Gastroesophageal sphincter (tissue), 4 donors: ENCODE results near the gene REEP5. TPM values are rescaled to one million over a fixed set of nuclear protein-coding genes. Genes with fewer than 3 reads are reported as not detected.
"Not testable (repeated sequence)": the region's sequence is repeated elsewhere in the genome, so short reads cannot be mapped to it uniquely, and the experiment has no call there.

Experiments
- ATAC-seq: fragments of 150-250 bp; one replicate; pipeline ENCODE4 v1.9.1; 2016; ENCODE audit warnings: mild to moderate bottlenecking, moderate library complexity
- H3K27ac ChIP-seq, 4 donors: fragments of 200-600 bp; sonication (generic) in 3 of 4; 1 replicate in 3 of 4; 2 replicates in 1 of 4; pipeline ENCODE4 v1.5.1; 2016 to 2019
- H3K27me3 ChIP-seq: fragments of 200-600 bp; sonication (generic); one replicate; pipeline ENCODE4 v1.5.1; 2019
- H3K36me3 ChIP-seq, 2 donors: fragments of 200-600 bp; sonication (generic); one replicate each; pipeline ENCODE4 v1.5.1; 2019; ENCODE audit warnings: control low read depth in 1 of 2
- H3K4me1 ChIP-seq, 3 donors: fragments of 200-600 bp; sonication (generic); 1 replicate in 2 of 3; 2 replicates in 1 of 3; pipeline ENCODE4 v1.5.1; 2016 to 2019; ENCODE audit warnings: control low read depth in 2 of 3
- H3K4me3 ChIP-seq, 2 donors: fragments of 200-600 bp; sonication (generic); one replicate each; pipeline ENCODE4 v1.5.1; 2019; ENCODE audit warnings: mild to moderate bottlenecking in 1 of 2, moderate library complexity in 1 of 2
- H3K9me3 ChIP-seq, 3 donors: fragments of 200-600 bp; sonication (generic); one replicate each; pipeline ENCODE4 v1.5.1; 2017 to 2019; ENCODE audit warnings: control low read depth in 2 of 3
- EP300 ChIP-seq: sonication (generic); formaldehyde crosslinking; IDR thresholded peaks from one replicate; pipeline ENCODE4 v1.6.1; 2017; ENCODE audit warnings: antibody characterized with exemption, mild to moderate bottlenecking
- POLR2A ChIP-seq, 2 donors: fragments of 450-650 bp; IDR thresholded peaks; one replicate each; pipeline ENCODE4 v1.6.1; 2017; ENCODE audit warnings: antibody characterized with exemption in 2 of 2, mild to moderate bottlenecking in 2 of 2, moderate library complexity in 1 of 2
- POLR2AphosphoS5 ChIP-seq: sonication (generic); formaldehyde crosslinking; IDR thresholded peaks from one replicate; pipeline ENCODE4 v1.6.1; 2017; ENCODE audit warnings: antibody characterized with exemption
- WGBS, 2 donors: methylation state at CpG; one replicate each; pipeline ENCODE4 v1.1.5; 2018; ENCODE audit warnings: low coverage in 1 of 2; 5-methylcytosine and 5-hydroxymethylcytosine counted together
- total RNA-seq, 4 donors: library from RNA; depleted of rRNA; stranded (reverse); fragments of >200 nt; gene quantifications; one replicate each; pipeline ENCODE4 v1.1.0, GENCODE V29; 2016
- TF ChIP-seq, protein P1 (sequence below), 4 experiments: fragments of 200-600 bp in 2 of 4; fragments of 450-650 bp in 2 of 4; sonication (generic) in 1 of 4; IDR thresholded peaks; one replicate each; pipeline ENCODE4 v1.5.1; 2017 to 2019; ENCODE audit warnings: antibody characterized with exemption in 4 of 4, mild to moderate bottlenecking in 2 of 4, moderate library complexity in 2 of 4

The REEP5 gene
- total RNA-seq, result 10 to 100 TPM; 59.6 to 81.7 (median 69.3) TPM

DNA sequence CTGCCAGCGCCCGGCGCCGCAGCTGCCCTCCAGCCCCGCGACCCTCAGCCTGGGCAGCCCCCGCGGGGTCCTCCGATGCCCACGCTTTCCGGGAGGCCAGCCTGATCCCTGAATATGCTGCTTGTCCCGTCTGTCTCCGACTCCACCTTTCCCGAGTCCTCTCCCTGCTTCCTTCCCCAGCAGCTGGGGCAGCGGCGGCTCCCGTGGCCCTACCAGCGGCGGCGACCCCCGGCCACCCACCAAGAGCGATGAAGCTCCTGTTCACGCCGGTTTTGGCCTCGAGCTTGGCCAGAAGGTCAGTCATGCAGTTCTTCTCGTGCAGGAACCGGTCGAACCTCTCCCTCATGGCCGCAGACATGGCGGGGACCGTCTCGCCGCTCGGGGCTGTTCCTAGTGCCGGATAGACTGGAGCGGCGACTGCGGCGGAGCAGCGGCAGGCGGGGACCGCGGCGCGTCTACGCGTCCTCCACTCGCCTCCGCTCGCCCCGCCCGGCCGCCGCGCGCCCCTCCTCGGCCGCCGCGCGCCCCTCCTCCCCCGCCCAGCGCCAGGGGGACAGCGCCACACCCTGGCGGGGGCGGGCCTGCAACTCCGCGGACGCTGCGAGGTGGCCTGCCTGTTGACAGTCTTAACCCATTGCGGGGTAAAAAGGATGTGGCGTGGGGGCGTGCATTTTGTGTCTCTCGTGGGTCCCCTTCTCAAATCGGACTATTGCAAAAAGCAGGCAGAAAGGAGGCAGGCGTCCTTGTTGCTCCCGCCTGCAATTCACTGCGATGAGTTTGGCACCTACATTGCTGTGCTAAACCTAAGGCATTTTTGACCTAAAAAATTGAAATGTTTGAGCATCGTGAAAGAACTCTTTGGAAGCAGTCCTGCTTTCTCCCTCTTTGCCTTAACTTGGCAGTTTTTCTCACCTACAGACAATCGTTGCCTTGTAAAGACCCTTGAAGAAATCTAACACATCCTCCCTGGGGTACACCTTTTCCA is at the start of gene REEP5:
REEP5 (minus strand) TSS at position 395 of the 985 bp plus-strand sequence; CDS start at position 358, 37 bp downstream.
- Histone ChIP-seq H3K9me3 (no peaks in the 10 kb centered on the region), H3K36me3 (peaks cover 0 to 26% of the 10 kb centered on the region in 2 donors), H3K27me3 (no peaks in the 10 kb centered on the region), H3K4me1 (peaks cover 0 to 55% (median 18%) of the 10 kb centered on the region in 3 donors), H3K27ac (peak within 1 kb of the TSS; percentile 97 to 99 (median 97)), H3K4me3 (peak within 1 kb of the TSS; percentile 95 to 97)
- WGBS, 2 donors, result 0% methylated on average over 1 to 8 of the region's 80 CpGs
- TF ChIP-seq EP300 (no peak), POLR2A (IDR thresholded peaks at IDR 0.05) (peak; percentile 77 to 82), POLR2AphosphoS5 (peak; percentile 89)
- TF ChIP-seq, protein P1, sequence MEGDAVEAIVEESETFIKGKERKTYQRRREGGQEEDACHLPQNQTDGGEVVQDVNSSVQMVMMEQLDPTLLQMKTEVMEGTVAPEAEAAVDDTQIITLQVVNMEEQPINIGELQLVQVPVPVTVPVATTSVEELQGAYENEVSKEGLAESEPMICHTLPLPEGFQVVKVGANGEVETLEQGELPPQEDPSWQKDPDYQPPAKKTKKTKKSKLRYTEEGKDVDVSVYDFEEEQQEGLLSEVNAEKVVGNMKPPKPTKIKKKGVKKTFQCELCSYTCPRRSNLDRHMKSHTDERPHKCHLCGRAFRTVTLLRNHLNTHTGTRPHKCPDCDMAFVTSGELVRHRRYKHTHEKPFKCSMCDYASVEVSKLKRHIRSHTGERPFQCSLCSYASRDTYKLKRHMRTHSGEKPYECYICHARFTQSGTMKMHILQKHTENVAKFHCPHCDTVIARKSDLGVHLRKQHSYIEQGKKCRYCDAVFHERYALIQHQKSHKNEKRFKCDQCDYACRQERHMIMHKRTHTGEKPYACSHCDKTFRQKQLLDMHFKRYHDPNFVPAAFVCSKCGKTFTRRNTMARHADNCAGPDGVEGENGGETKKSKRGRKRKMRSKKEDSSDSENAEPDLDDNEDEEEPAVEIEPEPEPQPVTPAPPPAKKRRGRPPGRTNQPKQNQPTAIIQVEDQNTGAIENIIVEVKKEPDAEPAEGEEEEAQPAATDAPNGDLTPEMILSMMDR (IDR thresholded peaks at IDR 0.05), result peak; percentile 50 to 88 (median 82)
- ATAC-seq, result peak; percentile 94

DNA sequence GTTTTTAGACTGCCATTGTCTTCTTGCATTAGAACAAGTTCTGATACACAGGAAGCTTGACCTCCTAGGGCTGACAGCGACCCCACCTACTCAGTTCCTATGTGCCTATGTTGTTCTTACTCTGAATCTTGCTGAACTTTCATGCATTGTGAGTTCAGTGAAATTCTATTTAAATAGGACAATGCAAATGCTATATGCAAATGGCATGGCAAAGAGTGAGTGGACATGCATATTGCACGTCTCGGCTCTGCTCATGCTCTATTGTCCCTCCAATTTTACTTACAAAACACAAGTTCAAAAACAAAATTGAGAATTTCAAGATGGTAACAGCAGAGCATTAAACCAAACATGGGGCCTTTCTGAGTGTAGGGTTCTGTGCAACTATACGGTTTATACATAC is 49.2 kb upstream of the REEP5 start:
- no peaks in the 10 kb centered on the region for H3K36me3 ChIP-seq
- ATAC-seq, result no peak
- H3K9me3 ChIP-seq, result no peaks in the 10 kb centered on the region
- H3K4me1 ChIP-seq, result peaks cover 0 to 7% (median 3%) of the 10 kb centered on the region in 3 donors
- TF ChIP-seq POLR2A (IDR thresholded peaks at IDR 0.05), result no peak
- no peak for TF ChIP-seq EP300
- TF ChIP-seq, protein P1 (IDR thresholded peaks at IDR 0.05), result no peak
- no peak for TF ChIP-seq POLR2AphosphoS5
- no peak overlapping the region for H3K4me3 ChIP-seq
- no peak overlapping the region for H3K27ac ChIP-seq
- WGBS, 2 donors, result 74 to 84% methylated on average over 3 to 4 of the region's 4 CpGs
- H3K27me3 ChIP-seq, result no peaks in the 10 kb centered on the region

DNA sequence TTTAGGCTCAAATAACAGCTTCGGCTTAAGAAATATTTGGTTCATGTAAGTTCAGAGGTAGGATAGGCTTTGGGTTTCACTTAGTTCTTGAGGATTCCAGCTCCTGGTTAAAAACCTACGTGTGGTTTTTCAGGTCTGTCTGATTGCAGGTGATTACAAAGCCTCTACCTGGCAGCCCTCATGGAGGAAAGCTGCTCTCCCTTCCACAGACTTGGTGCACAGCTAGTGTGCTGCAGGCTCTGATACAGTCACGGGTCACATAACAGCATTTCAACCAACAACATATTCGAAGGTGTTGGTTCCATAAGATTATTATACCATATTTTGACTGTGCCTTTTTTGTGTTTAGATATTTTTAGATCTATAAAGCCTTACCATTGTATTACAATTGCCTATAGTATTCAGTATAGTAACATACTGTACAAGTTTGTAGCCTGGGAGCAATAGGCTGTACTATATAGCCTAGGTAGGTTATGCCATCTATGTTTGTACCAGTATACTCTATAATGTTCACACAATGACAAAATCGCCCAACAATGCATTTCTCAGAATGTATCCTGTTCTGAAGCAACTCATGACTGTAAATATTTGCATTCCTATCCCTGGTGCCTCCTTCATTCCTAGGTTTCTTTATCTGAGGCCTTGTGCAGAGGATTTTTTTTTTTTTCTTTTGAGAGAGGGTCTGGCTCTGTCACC is 46.5 kb upstream of the REEP5 start:
- Histone ChIP-seq H3K4me1 (peaks cover 0 to 9% (median 0%) of the 10 kb centered on the region in 3 donors), H3K27me3 (no peaks in the 10 kb centered on the region), H3K36me3 (no peaks in the 10 kb centered on the region), H3K27ac (no peak overlapping the region), H3K9me3 (no peaks in the 10 kb centered on the region), H3K4me3 (no peak overlapping the region)
- no peak for ATAC-seq
- TF ChIP-seq POLR2AphosphoS5 (no peak), POLR2A (IDR thresholded peaks at IDR 0.05) (no peak)
- 69 to 78% methylated on average over 3 to 5 of the region's 5 CpGs for WGBS, 2 donors

DNA sequence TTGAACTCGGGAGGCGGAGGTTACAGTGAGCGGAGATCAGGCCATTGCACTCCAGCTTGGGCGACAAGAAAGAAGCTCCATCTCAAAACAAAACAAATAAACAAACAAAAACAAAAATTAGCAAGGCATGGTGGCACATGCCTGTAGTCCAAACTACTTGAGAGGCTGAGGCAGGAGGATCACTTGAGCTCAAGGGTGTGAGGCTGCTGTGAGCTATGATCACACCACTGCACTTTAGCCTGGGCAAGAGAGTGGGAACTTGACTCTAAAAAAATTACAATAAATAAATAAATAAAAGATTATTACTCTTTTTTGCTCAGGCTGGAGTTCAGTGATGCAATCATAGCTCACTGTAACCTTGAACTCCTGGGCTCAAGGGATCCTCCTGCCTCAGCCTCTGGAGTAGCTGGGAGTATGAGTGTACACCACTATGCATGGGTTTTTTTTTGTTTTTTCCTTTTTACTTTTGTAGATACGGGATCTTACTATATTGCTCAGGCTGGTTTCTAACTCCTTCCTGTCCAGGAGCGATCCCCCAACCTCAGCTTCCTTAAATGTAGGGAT is 45.6 kb upstream of the REEP5 start:
- Histone ChIP-seq H3K4me1 (peaks cover 0 to 14% (median 0%) of the 10 kb centered on the region in 3 donors), H3K27ac (no peak overlapping the region), H3K27me3 (no peaks in the 10 kb centered on the region), H3K36me3 (no peaks in the 10 kb centered on the region), H3K9me3 (no peaks in the 10 kb centered on the region), H3K4me3 (no peak overlapping the region)
- 95 to 100% methylated on average over 4 of the region's 6 CpGs for WGBS, 2 donors
- no peak for TF ChIP-seq POLR2A (IDR thresholded peaks at IDR 0.05)
- no peak for TF ChIP-seq POLR2AphosphoS5
- TF ChIP-seq, protein P1 (IDR thresholded peaks at IDR 0.05), result no peak
- TF ChIP-seq EP300, result no peak
- ATAC-seq, result no peak

DNA sequence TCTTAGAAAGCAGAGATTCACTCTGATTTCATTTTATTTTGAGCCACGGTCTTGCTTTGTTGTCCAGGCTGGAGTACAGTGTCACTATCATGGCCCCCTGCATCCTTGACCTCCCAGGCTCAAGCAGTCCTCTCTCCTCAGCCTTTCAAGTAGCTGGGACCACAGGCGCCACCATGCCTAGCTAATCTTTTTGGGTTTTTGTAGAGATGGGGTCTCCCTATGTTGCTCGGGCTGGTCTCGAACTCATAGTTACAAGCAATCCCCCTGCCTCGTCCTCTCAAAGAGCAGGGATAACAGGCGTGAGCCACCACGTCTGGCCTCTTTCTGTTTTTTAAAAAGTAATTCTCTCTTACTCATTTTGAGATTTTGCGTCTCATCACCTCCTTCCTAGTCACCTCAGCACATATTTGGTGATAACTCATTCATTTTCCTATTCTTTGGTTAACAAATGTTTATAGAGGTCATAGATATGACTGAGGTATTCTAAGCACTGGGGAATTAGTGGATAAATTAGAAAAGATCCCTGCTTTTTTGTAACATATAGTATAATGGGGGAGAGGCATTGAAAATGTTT is 43.8 kb upstream of the REEP5 start:
- Histone ChIP-seq H3K4me3 (no peak overlapping the region), H3K4me1 (peaks cover 0 to 14% (median 0%) of the 10 kb centered on the region in 3 donors), H3K27me3 (no peaks in the 10 kb centered on the region), H3K9me3 (no peaks in the 10 kb centered on the region), H3K27ac (no peak overlapping the region), H3K36me3 (no peaks in the 10 kb centered on the region)
- ATAC-seq, result no peak
- TF ChIP-seq EP300 (no peak), POLR2AphosphoS5 (no peak), POLR2A (IDR thresholded peaks at IDR 0.05) (no peak)
- TF ChIP-seq, protein P1 (IDR thresholded peaks at IDR 0.05), result no peak
- 85 to 91% methylated on average over 5 to 8 of the region's 8 CpGs for WGBS, 2 donors

DNA sequence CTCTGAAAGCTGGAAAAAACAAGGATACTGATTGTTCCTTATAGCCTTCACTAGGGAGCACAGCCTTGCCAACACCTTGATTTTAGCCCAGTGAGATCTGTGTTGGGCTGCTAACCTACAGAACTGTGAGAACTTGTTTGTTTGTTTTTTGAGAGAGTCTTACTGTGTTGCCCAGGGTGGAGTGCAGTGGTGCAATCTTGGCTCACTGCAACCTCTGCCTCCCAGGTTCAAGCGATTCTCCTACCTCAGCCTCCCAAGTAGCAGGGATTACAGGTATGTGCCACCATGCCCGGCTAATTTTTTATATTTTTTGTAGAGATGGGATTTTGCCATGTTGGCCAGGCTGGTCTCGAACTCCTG is 41.3 kb upstream of the REEP5 start:
- 94 to 100% methylated on average over 3 of the region's 3 CpGs for WGBS, 2 donors
- Histone ChIP-seq H3K27ac (peak overlapping the region in 3 of 4 donors; percentile 56 to 63 (median 58)), H3K4me1 (peaks cover 2 to 33% (median 5%) of the 10 kb centered on the region in 3 donors)
- ATAC-seq, H3K4me3 ChIP-seq, H3K9me3 ChIP-seq, H3K27me3 ChIP-seq, H3K36me3 ChIP-seq: not testable (repeated sequence)
